Astrocyte (in vitro differentiated cells and primary cell): ENCODE measurements around the gene HAGHL. TPM values are rescaled to one million over a fixed set of nuclear protein-coding genes. Genes with fewer than 3 reads are reported as not detected.

Experiments used
- DNase-seq: peaks from one replicate; pipeline ENCODE4 v3.0.0-alpha.2; 2010; ENCODE audit warnings: low read depth
- FAIRE-seq: peaks from 2 replicates; lab custom pipeline; 2011; peaks lifted over from hg19 to GRCh38; lab: Jason Lieb, UNC
- H2AFZ ChIP-seq: 2 replicates; pipeline ENCODE4 v1.6.0; 2012; ENCODE audit warnings: low read depth, low read length, inconsistent platforms
- H3K27ac ChIP-seq: 2 replicates; pipeline ENCODE4 v1.5.1; 2011; ENCODE audit warnings: low read depth, low read length, inconsistent platforms
- H3K27me3 ChIP-seq: 2 replicates; pipeline ENCODE4 v1.6.0; 2011; ENCODE audit warnings: low read length, inconsistent platforms; ENCODE audit not compliant: insufficient read depth
- H3K36me3 ChIP-seq: 2 replicates; pipeline ENCODE4 v1.5.1; 2011; ENCODE audit warnings: low read length, inconsistent platforms; ENCODE audit not compliant: insufficient read depth
- H3K4me1 ChIP-seq: 2 replicates; pipeline ENCODE4 v1.5.1; 2011; ENCODE audit warnings: low read length, inconsistent platforms; ENCODE audit not compliant: insufficient read depth
- H3K4me2 ChIP-seq: 2 replicates; pipeline ENCODE4 v1.6.0; 2012; ENCODE audit warnings: low read length, inconsistent platforms
- H3K4me3 ChIP-seq: 2 replicates; pipeline ENCODE4 v1.5.1; 2011; ENCODE audit warnings: low read depth, mild to moderate bottlenecking, low read length, inconsistent platforms; ENCODE audit not compliant: insufficient read depth
- H3K79me2 ChIP-seq: 2 replicates; pipeline ENCODE4 v1.6.0; 2012; ENCODE audit warnings: mild to moderate bottlenecking, low read length, inconsistent platforms; ENCODE audit not compliant: insufficient read depth
- H3K9ac ChIP-seq: 2 replicates; pipeline ENCODE4 v1.6.0; 2012; ENCODE audit warnings: mild to moderate bottlenecking, low read length, inconsistent platforms
- H3K9me3 ChIP-seq: 2 replicates; pipeline ENCODE4 v1.5.1; 2012; ENCODE audit warnings: low read depth, mild to moderate bottlenecking, low read length, inconsistent platforms; ENCODE audit not compliant: insufficient read depth
- H4K20me1 ChIP-seq: 2 replicates; pipeline ENCODE4 v1.6.0; 2012; ENCODE audit warnings: low read length, inconsistent platforms; ENCODE audit not compliant: insufficient read depth
- H3K27ac Mint-ChIP-seq: one replicate; pipeline ENCODE4 v1.8.0; 2021; ENCODE audit warnings: mild to moderate bottlenecking, mixed read lengths; ENCODE audit not compliant: unreplicated experiment
- H3K27me3 Mint-ChIP-seq: one replicate; pipeline ENCODE4 v1.8.0; 2021; ENCODE audit warnings: low read depth, mixed read lengths; ENCODE audit not compliant: unreplicated experiment
- H3K36me3 Mint-ChIP-seq: one replicate; pipeline ENCODE4 v1.8.0; 2021; ENCODE audit warnings: low read depth, mixed read lengths; ENCODE audit not compliant: unreplicated experiment
- H3K4me1 Mint-ChIP-seq: one replicate; pipeline ENCODE4 v1.8.0; 2021; ENCODE audit warnings: low read depth, mixed read lengths; ENCODE audit not compliant: unreplicated experiment
- H3K4me3 Mint-ChIP-seq: one replicate; pipeline ENCODE4 v1.8.0; 2021; ENCODE audit warnings: mild to moderate bottlenecking, moderate library complexity, mixed read lengths; ENCODE audit not compliant: unreplicated experiment
- H3K9me3 Mint-ChIP-seq: one replicate; pipeline ENCODE4 v1.8.0; 2021; ENCODE audit warnings: mild to moderate bottlenecking, mixed read lengths; ENCODE audit not compliant: unreplicated experiment
- CTCF ChIP-seq: IDR thresholded peaks from 2 replicates; pipeline ENCODE4 v1.5.1; 2011; ENCODE audit warnings: low read depth, mild to moderate bottlenecking, inconsistent platforms, low read length, moderate library complexity; ENCODE audit not compliant: insufficient read depth
- EZH2 ChIP-seq: IDR thresholded peaks from 2 replicates; pipeline ENCODE4 v1.6.1; 2012; ENCODE audit warnings: mild to moderate bottlenecking, low read length, inconsistent platforms; ENCODE audit not compliant: insufficient read depth
- total RNA-seq: library from RNA; stranded (reverse); gene quantifications from 2 replicates; pipeline ENCODE4 v1.2.1, GENCODE V29; 2021

Gene HAGHL
- total RNA-seq, 1 donor from 2014 or later, result 15.5 TPM

- Histone ChIP-seq H2AFZ (no peak overlapping the region), H3K79me2 (peaks cover 63% of the 10 kb centered on the region), H3K4me2 (no peak overlapping the region), H3K36me3 (peaks cover 3% of the 10 kb centered on the region), H3K9ac (no peak overlapping the region), H4K20me1 (peaks cover 20% of the 10 kb centered on the region), H3K9me3 (no peaks in the 10 kb centered on the region), H3K27me3 (no peaks in the 10 kb centered on the region), H3K4me3 (no peak overlapping the region), H3K27ac (no peak overlapping the region), H3K4me1 (peaks cover 23% of the 10 kb centered on the region)
- DNase-seq (no peak), FAIRE-seq (no peak)
- peaks cover 6% of the 10 kb centered on the region for H3K36me3 Mint-ChIP-seq
- no peak overlapping the region for H3K27ac Mint-ChIP-seq
- TF ChIP-seq EZH2 (no peak), CTCF (no peak)
- peaks cover 10% of the 10 kb centered on the region for H3K4me1 Mint-ChIP-seq
- H3K4me3 Mint-ChIP-seq, result no peak overlapping the region
- no peaks in the 10 kb centered on the region for H3K9me3 Mint-ChIP-seq
- peaks cover 4% of the 10 kb centered on the region for H3K27me3 Mint-ChIP-seq
Measured at GRCh38 chr16:686459-687260, 40.2 kb upstream of the HAGHL start.

- FAIRE-seq (no peak), DNase-seq (no peak)
- Mint-ChIP-seq H3K4me1 (peaks cover 5% of the 10 kb centered on the region), H3K27ac (no peak overlapping the region), H3K27me3 (peaks cover 5% of the 10 kb centered on the region), H3K36me3 (peaks cover 2% of the 10 kb centered on the region), H3K9me3 (no peaks in the 10 kb centered on the region), H3K4me3 (no peak overlapping the region)
- H3K36me3 ChIP-seq, result no peaks in the 10 kb centered on the region
- H3K4me3 ChIP-seq, result no peak overlapping the region
- H3K27ac ChIP-seq, result no peak overlapping the region
- TF ChIP-seq EZH2 (no peak), CTCF (no peak)
- H3K4me1 ChIP-seq, result peaks cover 17% of the 10 kb centered on the region
- no peaks in the 10 kb centered on the region for H3K9me3 ChIP-seq
- H2AFZ ChIP-seq, result no peak overlapping the region
- H3K4me2 ChIP-seq, result no peak overlapping the region
- peaks cover 55% of the 10 kb centered on the region for H3K79me2 ChIP-seq
- H3K9ac ChIP-seq, result no peak overlapping the region
- H3K27me3 ChIP-seq, result no peaks in the 10 kb centered on the region
- peaks cover 11% of the 10 kb centered on the region for H4K20me1 ChIP-seq
Measured at GRCh38 chr16:687499-687898, 39.4 kb upstream of the HAGHL start.
